Kidney capillary endothelial cell (primary cell): ENCODE results near the gene GPR87.

Experiments used
- DNase-seq: peaks from one replicate; pipeline ENCODE4 v3.0.0-alpha.2; 2018; ENCODE audit warnings: low spot score

GPR87 gene

DNA sequence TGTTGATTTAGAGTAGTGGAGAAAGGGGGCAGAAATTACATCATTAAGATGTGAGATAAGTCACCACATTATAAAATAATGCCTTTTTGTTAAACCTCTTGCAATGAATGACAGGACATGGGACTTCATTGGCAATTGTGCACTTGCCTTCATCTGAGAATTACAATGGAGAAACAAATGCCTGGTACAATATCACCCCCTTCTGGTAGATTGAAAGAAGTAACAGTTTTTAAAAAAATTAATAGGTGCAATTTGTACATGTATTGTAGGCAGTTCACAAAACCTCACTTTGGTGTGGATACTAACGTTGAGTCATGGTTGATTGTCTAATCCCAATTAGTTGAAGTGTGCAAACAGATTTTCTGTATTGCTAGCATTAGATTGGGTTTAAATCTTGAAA is 33.7 kb downstream of the GPR87 start:
- DNase-seq, result peak; percentile 68

DNA sequence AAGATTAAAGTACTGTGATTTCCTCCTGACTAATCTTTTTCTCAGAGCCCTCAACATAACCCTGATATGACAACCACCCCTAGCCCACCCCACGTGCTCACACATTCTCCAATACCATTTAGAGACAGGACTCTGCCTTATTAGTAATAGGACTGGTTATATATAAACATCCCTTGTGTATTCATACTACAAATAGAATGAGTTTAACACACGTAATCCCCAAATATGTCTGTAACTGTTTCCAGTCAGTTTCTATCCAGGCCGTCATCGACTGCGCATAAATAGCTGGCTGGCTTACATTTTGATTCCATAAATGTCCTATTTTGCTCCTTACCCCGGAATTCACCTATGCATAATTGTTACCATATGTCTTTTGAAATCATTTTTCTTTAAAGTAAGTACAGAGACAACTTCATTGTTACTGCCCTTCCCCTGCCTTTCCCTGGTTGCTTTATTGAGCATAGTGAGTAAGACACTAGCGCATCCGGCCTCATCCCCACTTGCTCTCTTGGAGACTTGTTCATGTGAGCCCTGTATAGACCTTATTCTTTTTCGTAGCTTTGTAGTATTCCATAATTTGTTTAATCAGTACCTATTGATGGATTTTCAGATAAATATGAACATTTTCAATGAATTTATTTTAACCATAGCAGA is 34.8 kb downstream of the GPR87 start:
- no peak for DNase-seq

DNA sequence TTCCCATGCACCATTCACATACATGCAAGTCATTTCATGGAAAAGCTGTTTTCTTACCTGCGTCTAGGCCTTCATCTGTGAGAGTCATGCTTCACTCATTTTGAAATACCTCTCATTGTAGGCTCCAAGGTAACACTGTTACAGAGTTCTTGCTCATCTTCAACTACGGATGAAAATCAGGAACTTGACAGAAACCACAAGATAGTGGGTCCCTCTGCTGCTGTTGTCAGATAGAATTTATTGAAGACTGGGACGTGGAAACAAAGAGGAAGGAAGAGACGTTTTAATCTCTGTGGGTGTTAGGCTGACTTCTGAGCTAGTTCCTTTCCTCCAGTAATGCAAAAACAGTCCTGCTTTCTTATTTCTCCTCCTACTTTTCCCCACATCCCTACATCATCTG is 38.4 kb downstream of the GPR87 start, which contains the start of gene P2RY14:
TSS of gene P2RY14 (minus strand) at position 313 of the 400 bp plus-strand sequence. CDS start 64,226 bp downstream, outside the sequence.
- no peak for DNase-seq

GRCh38 chr3:151276687-151277042 is 40.0 kb downstream of the GPR87 start:
- DNase-seq, result no peak

DNA sequence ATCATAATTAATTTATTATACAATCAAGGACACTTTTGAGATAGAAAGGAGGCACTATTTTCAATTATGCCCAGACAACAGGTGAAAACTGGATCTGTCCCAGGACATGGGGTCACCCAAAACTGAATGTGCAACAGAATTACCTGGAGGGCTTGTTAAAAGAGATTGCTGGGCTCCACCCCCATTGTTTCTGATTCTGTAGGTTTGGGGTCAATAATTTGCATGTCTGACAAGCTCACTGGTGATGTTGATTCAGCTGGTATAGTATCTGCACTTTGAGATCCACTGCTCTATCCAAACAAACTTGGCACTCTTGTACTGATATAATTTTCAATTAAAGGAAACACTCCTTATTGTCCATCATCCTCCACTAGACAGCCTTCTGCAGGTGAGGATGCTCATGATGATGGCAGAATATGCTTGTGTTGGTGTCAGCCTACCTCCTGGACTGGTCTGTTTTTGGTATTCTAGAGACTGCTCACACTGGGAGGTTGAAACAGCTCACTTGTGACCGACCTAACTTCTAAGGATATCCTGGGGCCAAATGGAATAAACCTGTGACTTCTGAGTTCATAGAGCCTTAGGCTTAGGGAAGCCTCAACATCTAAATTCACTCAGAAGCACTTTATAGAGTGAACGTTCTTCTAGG is 40.5 kb downstream of the GPR87 start:
- DNase-seq, result no peak

DNA sequence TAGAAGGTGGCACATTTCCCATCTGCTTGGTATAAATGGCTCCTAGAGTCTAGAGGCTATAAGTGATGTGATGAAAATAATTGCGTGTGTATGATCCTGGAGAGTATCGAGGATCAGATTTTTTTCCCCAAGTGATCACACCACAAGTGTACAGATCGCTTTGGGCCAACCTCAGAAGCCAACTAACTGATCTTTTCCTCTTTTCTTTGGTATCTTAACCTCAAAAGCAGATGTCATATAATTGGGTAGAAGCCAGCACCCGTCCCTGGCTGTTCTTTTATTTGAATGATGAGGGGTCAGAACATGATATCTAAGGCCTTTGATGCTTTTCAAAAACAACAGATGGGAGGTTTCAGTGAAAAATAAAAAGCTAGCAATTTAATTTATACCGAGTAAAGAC is 41.5 kb downstream of the GPR87 start:
- no peak for DNase-seq

DNA sequence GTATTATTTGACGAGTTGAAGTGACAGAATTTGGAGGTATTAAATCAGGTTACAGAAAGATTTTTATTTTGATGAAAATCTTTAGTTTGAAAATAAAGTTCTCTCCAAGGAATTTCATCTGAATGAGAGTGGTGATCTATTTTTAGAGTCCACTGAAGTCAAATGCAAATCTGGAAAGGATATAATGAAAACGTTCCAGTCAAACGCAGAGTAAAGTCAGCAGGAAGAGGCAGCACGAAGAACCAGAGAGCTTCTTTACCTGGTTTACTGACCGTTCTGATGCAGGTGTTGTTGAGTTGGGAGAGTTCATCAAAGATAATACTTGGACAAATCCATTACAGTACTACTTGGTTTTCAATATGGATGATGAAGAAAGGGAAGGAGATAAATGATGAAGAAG is 47.0 kb downstream of the GPR87 start:
- no peak for DNase-seq

DNA sequence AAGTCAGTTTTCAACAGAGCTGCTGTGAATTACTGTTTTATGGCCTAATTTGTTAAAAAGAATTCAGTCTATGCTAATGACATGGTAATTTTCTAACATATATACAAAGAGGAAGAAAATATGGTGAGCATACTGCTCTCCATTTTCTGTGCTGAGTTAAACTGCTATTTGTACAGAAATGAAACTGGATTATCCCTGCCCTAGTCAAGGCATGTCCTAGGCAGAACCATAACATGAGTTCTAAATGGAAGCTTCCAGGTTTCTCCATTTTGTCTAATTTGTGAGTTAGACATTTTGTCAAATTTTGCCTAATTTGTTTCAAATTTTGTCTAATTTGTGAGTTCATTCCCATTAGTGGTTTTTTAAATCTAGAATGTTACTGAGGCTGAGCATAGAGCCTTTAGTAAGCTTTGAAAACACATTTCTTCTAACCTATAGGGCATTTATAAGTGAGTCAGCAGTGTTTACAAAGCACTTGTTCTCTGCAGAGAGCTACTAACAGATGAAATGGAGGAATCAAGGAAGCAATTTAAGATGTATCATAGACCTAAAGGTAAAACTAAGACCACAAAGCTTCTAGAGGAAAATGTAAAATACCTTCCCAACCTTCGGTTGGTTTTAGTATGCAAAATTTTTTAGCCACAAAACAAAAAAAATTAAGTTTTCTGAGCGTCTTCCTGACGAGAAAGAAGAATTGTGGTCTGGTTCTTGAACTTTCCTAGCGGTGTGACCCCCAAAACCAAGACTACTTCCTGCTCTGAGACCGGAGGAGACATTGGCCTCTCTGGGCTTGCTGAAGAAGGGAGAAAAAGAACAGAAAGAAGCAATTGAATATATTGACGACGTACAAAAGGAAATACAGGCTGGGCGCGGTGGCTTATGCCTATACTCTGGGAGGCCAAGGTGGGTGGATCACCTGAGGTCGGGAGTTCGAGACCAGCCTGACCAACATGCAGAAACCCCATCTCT is 48.1 kb downstream of the GPR87 start:
- DNase-seq, result no peak

DNA sequence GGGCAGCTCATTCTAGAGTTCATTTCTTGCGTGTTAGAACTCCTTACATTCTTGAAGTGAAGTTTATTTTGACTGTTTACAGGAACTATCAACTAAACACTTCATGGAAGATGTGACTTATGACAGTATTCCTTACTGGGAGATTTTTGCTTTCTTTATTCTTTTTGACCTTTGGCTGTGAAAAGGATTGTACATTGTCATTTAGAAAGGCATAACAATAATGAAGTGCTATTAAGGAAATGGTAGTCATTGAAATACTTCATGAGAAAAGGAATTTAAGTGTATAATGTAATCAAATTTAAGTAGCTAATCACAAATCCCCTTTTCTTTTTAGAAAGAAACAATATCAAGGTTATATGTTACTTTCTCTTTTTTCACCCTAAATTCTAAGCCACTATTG is 49.6 kb downstream of the GPR87 start:
- no peak for DNase-seq

GRCh38 chr3:151265866-151266265 is 50.8 kb downstream of the GPR87 start:
- no peak for DNase-seq

- no peak for DNase-seq
Measured at GRCh38 chr3:151265166-151265565, 51.5 kb downstream of the GPR87 start.

DNA sequence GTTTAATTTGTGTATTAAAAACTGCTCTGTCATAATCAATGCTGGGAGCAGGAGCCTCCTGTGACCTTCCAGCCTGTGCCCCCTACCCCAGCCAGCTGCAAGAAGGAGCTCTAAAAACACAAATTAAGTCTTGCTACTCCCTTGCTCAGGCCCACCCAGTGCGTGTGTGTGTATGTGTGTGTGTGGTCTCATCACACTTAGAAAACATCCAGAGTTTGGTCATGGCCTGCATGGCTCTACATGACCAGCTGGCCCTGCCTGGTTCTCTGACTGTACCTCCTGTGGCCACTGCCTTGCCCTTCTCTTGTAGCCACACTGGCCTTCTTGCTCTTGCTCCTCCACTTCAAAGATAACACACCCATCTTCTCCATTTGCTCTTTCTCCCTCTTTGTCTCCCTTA is 52.0 kb downstream of the GPR87 start:
- no peak for DNase-seq

DNA sequence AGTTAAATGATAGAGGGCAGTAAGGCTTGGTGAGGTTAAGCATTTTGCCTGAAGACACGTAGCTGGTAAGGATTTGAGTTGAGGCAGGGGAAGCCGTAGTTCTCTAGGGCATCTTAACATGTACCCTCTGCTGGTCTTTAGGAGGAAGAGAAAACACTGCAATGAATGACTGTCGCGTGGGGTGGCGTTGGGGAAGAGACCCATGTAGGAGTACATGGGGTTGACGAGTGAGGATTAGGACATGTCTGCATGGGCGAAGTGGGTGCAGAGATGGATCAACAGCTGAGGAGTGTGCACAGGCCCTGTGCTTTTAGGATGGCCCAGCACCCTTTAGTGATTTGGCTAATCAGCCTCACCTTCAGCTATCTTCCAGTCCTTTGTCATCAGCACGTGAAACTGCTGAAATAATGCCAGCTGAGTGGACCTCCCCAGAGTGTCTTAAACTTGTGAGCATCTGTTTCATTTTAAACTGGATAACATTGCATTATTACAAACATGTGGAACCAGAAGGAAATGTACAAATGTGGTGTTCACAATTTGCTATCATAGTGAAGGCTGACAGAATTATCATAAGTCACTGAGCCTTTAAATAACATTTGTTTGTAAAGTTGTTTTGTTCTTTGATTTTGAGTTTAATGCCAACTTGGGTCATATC is 53.6 kb downstream of the GPR87 start:
- no peak for DNase-seq

- DNase-seq, result no peak
Measured at GRCh38 chr3:151259664-151260063, 57.0 kb downstream of the GPR87 start.

GRCh38 chr3:151256749-151257148 is 59.9 kb downstream of the GPR87 start:
- no peak for DNase-seq

- no peak for DNase-seq
Measured at GRCh38 chr3:151248772-151249337, 67.8 kb downstream of the GPR87 start.
